Stimulated activated CD8-positive, alpha-beta memory T cell treated with anti-CD3 and anti-CD28 coated beads, Interleukin-7, amount 100 ng/mL, for 4 hours (primary cell): ENCODE results near the gene DDIT4.
A peak's percentile ranks its signal among the peaks of the same experiment; 100 is the strongest.

ENCODE experiments used
- DNase-seq, 2 donors: peaks; one replicate each; pipeline ENCODE4 v3.0.0-alpha.2; 2020; ENCODE audit warnings: low read depth in 2 of 2

DDIT4 gene

GRCh38 chr10:72316748-72317435 lies 43.2 kb downstream of the DDIT4 start:
- DNase-seq = no peak

- no peak for DNase-seq
Observed at GRCh38 chr10:72318418-72319262, 44.9 kb downstream of the DDIT4 start.

- DNase-seq = peak; percentile 75 to 85
Observed at GRCh38 chr10:72319416-72320254, 45.9 kb downstream of the DDIT4 start.

GRCh38 chr10:72320676-72321247 lies 47.0 kb downstream of the DDIT4 start:
- DNase-seq = peak; percentile 48 to 59

- DNase-seq = no peak
Observed at GRCh38 chr10:72321248-72322029, 47.7 kb downstream of the DDIT4 start.

- no peak for DNase-seq
Observed at GRCh38 chr10:72322030-72322279, 48.2 kb downstream of the DDIT4 start.

GRCh38 chr10:72322280-72323058 lies 48.7 kb downstream of the DDIT4 start:
- peak; percentile 43 to 50 for DNase-seq

- DNase-seq = no peak
Observed at GRCh38 chr10:72323108-72323749, 49.5 kb downstream of the DDIT4 start.

GRCh38 chr10:72323771-72324191 lies 50.1 kb downstream of the DDIT4 start:
- DNase-seq = no peak
